ENCODE data around the gene SEC62.
"Not testable (repeated sequence)": the region's sequence is repeated elsewhere in the genome, so short reads cannot be mapped to it uniquely, and the experiment has no call there.

The SEC62 gene

DNA sequence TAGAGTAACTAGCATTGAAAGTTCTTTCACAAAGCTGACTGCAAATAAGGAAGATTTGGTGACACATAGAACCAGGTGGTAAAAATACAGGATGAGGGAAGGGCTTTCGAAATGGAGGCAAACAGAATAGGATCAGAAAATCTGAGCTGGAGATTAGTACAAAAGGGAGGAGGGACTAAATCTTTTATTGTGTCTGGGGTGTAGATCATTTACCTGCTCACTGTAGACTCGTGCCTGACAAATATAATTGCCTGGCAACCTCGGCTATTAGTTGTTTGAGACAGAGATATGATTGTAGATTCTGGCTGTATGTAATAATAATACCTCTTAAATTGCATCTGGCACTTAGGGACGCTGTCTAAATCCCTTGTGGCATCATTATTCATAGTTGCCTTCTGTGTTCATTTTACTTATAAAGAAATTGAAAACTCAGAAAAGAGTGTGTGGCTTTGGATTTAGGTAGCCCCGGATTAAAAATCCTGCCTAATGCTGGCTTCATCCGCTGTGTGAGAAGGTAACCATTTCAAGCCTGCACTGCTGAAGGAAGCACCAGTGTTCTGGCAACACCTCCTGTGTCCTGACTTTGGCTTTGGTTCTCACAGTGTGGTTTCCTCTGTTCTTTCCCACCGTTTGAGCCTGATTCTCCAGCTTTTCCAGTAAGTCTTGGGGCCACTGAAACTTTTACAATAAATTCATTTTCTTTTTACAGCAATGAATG lies 46.2 kb downstream of the SEC62 start:
- DNase-seq (ENCODE audit: low read depth in 3 of 3): no peak

DNA sequence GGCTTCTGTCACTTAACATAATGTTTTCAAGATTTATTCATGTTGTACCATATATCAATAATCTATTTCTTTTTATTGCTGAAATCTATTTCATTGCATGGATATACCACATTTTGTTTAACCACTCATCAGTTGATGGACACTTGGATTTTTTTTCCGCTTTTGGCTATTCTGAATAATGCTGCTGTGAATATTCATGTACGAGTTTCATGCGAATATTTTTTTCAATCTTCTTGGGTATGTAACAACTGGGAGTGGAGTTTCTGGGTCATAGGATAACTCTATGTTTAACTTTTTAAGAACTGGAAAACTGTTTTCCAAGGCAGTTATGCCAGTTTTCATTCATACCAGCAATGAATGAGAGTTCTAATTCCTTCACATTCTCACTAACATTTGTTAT lies 49.5 kb downstream of the SEC62 start:
- DNase-seq (ENCODE audit: low read depth in 3 of 3): no peak

DNA sequence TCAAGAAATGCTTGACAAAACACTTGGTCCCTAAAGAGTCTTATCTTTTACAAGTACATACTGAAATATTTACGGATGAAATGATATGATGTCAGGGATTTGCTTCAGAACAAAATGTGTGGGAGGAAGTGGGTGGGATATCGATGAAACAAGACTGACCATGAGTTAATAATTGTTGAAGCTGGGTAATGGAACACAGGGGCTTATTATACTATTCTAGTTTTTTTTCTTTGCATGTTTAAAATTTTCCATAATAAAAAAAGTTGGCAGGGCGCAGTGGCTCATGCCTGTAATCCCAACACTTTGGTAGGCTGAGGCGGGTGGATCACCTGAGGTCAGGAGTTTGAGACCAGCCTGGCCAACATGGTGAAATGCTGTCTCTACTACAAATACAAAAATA lies 52.7 kb downstream of the SEC62 start:
- DNase-seq (ENCODE audit: low read depth in 3 of 3): not testable (repeated sequence)

DNA sequence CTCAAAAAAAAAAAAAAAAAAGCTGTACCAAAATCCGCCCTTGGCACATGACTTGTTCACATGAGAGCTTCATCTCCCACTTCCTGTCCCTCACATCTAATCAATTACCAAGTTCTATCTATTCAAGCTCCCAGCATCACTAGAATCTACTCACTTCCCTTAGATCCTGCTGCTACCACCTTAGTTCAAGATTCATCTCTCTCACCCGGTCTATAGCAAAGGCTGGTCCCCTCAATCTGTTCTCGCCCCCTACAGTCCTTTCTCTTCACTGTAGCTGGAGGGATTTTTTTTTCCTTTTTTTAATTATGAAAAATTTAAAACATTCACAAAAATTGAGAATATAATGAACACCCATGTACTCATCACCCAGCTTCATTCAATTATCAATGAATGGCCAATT lies 54.5 kb downstream of the SEC62 start:
- no peak for DNase-seq (ENCODE audit: low read depth in 3 of 3)

DNA sequence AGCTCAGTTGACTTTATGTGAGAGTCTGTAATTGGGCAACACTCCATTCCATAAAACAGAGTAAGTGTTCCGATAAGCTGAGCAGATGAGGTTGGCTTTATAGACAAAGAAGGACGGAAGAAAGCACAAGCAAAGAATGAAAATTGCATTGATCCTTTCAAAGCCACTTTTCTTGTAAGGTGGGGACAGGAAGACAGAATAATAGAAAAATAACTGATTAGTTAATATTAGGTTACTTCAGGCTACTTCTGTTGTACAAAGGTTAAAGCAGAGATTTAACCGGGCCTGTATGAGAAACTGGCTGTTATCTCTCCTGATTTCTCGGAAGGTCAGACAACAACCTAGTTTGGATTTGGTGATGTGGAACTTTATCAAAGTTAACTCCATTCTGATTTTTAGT lies 55.7 kb downstream of the SEC62 start:
- no peak for DNase-seq (ENCODE audit: low read depth in 3 of 3)

DNA sequence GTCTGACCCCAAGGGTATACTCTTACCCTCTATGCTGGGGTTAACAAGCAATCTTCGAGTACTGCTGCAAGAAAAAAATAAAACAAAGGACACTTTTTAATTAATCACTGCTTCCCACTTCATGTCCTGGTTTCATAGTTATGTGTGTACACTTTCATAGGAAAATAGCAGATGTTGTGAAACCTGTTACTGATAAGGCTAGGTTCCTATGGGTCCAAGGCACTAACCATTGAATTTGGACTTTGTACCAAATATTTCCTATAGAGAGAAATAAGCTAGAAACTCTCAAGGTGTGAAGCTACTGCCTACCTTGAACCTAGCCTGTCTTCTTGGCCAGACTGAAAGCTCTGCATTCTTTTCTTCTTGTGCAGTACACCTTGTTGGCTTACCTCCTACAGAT lies 56.6 kb downstream of the SEC62 start:
- DNase-seq (ENCODE audit: low read depth in 3 of 3): no peak

DNA sequence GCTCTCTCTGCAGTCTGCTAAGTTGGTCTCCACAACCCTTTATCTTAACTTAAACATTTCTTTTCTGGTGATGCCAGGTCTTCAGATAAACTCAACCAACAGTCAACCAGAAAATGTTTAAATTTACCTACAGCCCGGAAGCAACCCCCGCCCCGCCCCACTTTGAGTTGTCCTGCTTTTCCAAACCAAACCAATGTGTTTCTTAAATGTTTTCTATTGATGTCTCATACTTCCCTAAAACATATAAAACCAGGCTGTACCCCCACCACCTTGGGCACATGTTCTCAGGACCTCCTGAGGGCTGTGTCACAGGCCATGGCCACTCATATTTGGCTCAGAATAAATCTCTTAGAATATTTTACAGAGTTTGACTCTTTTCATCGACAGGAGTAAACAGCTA lies 58.0 kb downstream of the SEC62 start:
- DNase-seq (ENCODE audit: low read depth in 3 of 3): no peak

DNA sequence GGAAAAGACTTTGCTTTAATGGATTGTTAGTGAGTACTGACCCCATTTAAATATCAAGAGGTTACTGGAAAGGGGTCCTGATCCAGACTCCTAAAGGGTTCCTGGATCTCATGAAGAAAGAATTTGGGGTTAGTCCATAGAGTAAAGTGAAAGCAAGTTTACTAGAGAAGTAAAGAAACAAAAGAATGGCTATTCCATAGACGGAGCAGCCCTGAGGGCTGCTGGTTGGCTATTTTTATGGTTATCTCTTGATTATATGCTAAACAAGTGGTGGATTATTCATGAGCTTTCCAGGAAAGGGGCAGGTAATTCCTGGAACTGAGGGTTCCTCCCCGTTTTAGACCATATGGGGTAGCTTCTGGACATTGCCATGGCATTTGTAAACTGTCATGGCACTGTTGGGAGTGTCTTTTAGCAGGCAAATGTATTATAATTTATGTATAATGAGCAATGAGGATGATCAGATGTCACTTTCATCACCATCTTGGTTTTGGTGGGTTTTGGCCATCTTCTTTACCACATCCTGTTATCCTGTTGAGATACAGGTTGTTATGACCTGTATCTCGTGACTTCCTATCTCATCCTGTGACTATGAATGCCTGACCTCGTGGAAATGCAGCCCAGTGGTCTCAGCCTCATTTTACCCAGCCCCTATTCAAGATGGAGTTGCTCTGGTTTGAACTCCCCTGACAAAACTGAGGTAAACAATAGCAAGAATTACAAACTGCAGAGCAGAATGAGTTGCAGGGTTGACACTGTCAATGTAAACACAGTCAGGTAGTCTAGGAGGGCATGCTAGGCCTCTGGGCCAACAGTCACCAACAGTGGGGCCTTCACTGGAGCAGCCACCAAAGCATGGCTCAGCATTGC lies 60.9 kb downstream of the SEC62 start:
- DNase-seq (ENCODE audit: low read depth in 3 of 3): no peak

DNA sequence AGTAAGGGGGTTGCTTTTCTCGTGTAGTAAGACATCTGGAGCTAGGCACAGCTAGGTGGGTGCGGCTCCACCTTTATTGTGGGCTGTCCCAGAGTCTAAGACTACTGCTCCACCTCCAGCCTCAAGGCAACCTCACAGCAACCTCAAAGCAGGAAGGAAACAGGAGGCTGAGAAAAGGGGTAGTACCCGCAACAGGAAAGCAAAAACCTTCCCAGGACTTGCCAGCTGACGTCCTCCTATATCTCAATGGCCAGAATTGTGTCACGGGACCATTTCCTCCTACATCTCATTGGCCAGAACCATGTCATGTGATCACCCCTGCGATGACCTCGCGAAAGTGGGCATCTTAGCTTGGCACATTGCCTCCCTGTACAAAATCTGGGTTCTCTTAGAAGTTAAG lies 66.9 kb downstream of the SEC62 start:
- DNase-seq (ENCODE audit: low read depth in 3 of 3): peak in 1 of 3 experiments; percentile 25

DNA sequence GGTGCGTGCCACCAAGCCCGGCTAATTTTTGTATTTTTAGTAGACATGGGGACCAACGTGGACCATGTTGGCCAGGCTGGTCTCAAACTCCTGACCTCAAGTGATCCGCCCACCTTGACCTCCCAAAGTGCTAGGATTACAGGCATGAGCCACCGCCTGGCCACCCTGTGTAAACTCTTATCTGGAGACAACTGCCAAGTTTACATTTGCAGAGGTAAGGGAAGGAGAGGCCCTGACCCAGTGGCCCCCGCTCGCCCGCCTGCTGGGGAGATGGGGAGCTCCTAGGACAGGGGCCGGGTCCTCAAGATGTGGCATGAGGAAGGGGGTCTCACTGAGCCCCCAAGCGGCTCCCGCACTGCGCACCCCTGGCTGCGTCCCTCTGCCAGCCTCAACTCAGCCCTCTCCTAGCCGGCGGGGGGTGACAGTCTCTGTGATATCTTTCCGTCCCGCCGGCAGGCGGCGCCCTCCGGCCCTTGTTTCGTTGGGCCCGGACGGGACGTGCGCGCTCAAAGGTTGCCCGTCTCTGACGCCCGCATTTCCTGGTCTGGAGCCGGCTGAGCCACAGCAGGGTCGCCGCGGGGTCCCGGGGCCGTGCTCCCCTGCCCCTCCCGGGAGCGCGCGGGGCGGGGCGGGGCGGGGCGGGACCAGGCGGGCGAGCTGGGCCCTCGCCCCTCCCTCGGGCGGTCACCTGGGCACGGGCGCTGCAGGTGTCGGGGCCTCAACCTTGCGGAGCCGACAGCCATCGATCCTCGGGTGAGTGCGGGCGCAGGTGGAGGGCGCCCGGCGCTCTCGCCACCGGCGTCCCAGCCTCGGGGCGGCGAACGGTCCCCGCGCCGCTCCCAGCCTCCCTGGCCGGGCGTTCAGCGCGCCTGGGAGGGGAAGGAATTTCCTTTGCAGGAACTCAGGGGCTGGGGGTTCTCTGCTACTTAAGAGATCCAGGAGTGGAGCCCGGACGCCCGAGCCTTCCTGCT lies 71.1 kb downstream of the SEC62 start, which contains the start of gene GPR160:
Gene GPR160 (plus strand): TSS at position 533 of the 971 bp plus-strand sequence. CDS start 45,978 bp downstream, outside the sequence.
- DNase-seq (ENCODE audit: low read depth in 3 of 3): peak; percentile 67 to 81 (median 72)

DNA sequence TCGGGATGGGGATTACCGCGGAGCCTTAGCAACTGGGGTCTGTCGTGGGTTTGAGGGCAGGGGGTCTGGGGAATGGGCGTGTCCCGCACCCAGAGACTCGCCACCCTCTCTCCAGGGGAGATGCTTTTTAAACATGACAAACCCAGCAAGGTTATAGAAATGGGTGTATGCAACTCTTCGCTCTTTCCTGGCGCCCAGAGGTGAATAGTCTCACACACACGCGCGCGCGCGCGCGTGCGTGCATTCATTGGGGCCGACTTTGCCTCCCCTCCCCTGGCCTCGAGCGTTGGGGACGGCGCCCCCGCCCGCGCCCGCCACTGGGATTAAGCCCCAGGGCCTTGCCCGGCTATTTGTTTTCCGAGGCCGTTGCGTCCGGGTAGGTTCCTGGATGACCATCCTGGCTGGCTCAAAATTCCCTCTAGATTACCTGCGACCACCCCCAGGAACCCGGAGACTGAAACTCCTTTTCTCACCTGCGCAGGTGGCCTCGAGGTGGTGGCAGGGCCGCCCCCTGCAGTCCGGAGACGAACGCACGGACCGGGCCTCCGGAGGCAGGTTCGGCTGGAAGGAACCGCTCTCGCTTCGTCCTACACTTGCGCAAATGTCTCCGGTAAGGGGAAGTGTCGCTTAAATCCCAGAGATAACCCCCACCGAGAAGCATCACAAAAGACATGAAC lies 72.0 kb downstream of the SEC62 start:
- DNase-seq (ENCODE audit: low read depth in 3 of 3): peak in 1 of 3 experiments; percentile 28

DNA sequence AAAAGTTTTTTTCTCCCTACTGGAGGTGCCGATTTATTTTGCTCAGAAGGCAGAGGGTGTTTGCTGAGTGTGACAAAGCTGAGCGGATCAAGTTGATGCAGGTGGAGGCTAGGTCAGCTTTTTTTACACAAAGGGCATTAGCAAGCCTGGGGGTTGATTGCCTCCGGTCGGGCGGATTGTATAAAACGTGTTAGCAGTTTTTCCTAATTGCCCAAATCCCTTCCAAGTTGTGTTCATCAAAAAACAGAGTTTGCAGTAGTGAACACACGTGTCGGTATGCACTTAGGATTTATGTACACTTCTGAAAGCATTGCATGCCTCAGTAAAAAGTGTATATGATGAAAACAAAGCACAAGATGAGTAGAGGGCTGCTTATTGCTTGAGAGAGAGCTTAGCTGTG lies 73.8 kb downstream of the SEC62 start:
- DNase-seq (ENCODE audit: low read depth in 3 of 3): no peak

DNA sequence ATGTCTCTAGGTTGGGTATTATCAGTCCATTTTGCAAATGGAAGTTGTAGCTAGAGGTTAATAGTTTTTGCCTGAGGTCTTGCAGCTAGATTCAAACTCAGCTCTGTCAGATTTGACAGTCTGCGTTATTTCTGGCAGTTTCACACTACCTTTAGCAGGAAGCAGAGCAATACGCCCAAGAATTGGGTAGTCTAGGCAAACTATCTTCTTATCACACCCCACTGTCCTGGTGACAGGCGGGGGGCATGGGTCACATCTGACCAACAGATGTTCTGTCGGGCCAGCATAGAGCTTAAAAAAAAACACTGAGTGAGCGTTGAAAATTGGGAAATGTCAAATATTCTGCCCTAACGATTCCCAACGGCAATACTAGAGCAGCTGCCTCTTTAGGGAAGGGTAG lies 76.9 kb downstream of the SEC62 start:
- no peak for DNase-seq (ENCODE audit: low read depth in 3 of 3)

DNA sequence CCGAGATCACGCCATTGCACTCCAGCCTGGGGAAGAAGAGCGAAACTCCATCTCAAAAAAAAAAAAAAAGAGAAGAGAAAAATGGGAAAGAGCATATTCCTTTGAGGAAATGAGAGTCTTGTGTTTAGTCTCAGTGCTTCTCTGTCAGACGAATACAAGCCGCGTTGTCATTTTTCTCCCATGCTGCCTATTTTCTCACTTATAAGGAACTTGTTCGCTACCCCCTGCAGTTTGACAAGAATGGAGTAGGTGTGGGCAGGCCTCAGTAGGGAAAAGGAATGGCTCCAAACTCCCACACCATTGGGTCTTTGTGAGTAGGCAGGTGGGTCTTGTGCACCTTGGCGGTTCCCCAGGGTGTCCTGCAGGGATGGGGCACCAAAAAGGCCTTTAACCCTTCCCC lies 77.7 kb downstream of the SEC62 start:
- no peak for DNase-seq (ENCODE audit: low read depth in 3 of 3)

DNA sequence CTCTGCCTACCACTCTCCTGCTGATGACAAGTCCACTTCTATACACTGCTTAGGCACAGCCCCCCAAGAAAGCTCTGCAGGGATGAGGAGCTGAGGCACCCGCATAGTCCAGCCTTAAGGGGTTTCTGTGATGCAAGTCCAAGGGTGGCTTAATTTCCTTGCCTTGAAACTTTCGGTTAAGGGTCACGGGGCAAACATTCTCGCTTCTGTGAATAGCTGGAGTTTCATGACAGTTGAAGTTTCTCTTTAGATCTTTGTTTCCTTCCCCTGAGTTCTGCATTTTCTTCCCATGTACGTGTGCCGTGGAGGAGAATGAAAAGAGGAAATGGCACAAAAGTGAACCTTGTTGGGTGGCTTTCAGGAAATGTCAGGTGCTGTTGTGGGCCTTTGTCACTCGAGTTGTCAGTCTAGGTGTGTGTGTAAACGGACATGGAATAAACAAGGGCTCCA lies 78.2 kb downstream of the SEC62 start:
- DNase-seq (ENCODE audit: low read depth in 3 of 3): no peak

DNA sequence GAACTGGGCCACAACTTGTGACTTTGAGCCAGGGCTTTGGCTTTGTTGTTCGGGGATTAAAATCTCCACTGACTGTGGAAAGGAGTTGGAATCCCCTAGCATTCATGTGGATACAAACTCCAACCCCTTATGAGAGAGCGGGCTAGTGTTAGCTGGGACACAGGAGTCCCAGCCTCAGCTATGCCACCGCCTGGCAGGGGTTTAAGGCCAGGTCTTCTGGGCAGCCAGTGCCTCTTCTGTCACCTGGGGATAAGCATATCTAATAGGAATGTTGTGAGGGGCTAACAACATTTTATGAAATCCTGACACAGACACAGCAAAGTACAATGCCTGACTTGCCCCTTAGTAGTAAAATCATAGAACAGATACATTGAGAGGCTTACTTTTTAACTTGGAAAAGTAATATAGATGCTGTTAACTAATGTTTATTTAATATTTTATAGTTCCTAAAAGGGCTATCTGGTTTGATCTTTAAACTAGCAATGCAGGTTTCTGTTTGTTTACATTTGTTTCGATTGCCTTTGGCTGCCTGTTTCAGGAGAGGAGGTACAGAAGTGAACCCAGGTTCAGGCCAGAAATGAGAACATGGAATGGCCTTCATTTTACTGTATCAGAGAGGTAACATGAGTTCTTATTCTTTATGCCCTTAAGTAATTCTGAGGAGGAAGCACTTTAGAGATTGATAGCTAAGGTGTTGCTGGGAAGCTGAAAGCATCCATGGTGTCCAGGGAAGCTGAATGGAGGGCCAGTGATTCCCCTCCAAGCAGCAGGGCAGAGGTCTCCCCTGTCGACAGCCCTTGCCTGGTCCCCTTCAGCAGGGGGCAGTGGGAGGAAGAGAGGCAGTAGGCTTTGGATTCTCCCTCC lies 79.9 kb downstream of the SEC62 start:
- DNase-seq (ENCODE audit: low read depth in 3 of 3): no peak

DNA sequence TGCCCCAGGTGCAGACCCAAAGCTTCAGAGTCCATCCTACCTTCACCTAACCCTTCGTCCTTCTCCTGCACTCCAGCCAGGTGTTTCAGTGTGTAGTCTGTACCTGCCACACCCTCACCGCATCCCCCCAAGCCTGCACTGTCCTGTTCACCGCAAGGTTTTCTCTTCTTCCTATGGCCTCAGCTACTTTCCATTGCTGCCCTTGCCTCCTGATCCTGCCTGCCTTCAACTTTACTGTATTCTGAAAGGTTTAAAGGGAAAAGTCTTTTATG lies 80.5 kb downstream of the SEC62 start:
- DNase-seq (ENCODE audit: low read depth in 3 of 3): no peak
